GM12892 (cell line): ENCODE results near the gene FBXO11.

Experiments used
- POLR2A ChIP-seq: IDR thresholded peaks from 2 replicates; pipeline ENCODE4 v1.6.1; 2011; ENCODE audit warnings: low read depth, low read length, control low read depth
- POLR2AphosphoS5 ChIP-seq: IDR thresholded peaks from 2 replicates; pipeline ENCODE4 v1.6.1; 2011; ENCODE audit warnings: low read depth, low read length, control low read depth
- TAF1 ChIP-seq: IDR thresholded peaks from 2 replicates; pipeline ENCODE4 v1.6.1; 2011; ENCODE audit warnings: low read depth, mild to moderate bottlenecking, control low read depth, low read length, borderline replicate concordance

- TF ChIP-seq POLR2AphosphoS5 (no peak), TAF1 (no peak), POLR2A (no peak)
Measured at GRCh38 chr2:47842846-47843245, 63.5 kb downstream of the FBXO11 start.
